GM20431 (cell line): ENCODE measurements around the gene PGA4.
"Not testable (repeated sequence)": the region's sequence is repeated elsewhere in the genome, so short reads cannot be mapped to it uniquely, and the experiment has no call there.

ENCODE experiments used
- in situ Hi-C: fragments of 300-500 bp; cut with MseI, MboI; formaldehyde crosslinking; loops from one replicate; pipeline ENCODE4 v1.15.0; 2020; ENCODE audit warnings: low sequenced_read_pairs; ENCODE audit not compliant: unreplicated experiment

PGA4 gene

DNA sequence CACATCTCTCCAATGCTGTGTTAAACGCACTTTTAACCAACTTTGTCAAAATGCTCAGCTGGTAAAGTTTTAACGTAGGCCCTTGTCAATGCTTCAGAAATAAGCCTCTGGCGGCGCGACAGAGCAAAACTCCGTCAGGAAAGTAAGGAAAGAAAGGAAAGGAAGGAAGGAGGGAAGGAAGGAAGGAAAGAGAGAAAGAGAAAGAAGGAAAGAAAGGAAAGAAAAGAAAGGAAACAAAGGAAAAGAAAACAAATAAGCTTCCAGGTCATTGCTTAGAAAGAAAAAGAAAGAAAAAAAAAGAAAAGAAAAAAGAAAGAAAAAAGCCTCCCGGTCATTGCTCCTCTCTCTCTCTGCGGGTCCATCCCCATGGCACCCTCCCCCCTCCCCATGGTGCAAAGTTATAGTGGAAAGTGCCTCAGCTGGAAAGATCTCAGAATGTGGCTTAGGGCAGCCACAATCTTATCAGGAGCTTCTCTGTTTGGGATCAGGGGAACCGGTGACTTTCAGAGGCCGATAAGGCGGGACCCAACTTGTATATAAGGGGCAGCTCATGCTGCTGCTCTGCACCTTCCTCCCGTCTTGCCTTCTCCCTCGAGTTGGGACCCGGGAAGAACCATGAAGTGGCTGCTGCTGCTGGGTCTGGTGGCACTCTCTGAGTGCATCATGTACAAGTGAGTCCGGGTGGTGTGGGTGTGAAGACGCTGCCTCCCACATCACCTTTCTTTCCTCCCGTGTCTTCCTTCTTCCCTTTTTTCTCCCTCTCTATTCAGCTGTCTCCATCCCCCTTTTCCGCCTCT, 19.0 kb upstream of the PGA4 start, which contains the start of gene PGA3:
PGA3 (plus strand) TSS at position 566 of the 797 bp plus-strand sequence; CDS start at position 616, 50 bp downstream.
- in situ Hi-C loops = not testable (repeated sequence)

DNA sequence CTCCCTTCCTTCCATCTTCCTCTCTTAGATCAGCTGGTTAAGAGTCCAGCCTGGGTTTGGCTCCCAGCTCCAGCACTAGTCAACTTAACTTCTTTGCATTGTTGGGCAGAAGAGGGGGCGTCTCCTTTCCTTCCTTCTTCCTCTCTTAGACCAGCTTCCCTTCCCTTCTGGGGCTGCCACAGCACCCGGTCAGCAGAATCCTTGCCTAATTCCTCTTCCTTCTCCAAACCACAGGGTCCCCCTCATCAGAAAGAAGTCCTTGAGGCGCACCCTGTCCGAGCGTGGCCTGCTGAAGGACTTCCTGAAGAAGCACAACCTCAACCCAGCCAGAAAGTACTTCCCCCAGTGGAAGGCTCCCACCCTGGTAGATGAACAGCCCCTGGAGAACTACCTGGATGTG, 18.3 kb upstream of the PGA4 start:
- in situ Hi-C loops = not testable (repeated sequence)

DNA sequence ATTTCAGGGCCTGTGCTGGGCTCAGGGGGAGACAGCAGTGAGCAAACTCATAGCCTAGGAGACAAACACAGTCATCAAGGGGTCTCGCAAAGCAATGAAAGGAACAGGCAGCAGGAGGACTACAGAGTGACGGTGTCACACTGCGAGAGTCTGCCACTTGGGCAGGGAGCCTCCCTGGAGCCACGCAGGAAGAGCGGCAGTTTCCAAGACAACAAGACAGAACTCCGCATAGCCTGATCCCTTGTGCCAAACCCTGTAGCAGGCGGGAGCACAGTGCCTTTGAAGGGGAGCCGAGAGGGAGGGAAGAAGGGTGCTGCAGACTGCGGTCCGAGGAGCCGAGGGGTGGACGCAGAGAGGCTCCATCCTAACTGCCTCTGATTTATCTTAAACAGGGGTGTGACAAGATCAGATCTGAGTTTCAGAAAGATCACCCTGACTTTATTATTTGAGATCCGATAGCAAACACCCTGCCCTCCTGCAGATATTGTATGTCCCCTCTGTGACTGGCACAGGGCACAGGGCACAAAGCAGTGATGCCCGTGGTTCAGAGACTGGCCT, 17.6 kb upstream of the PGA4 start:
- in situ Hi-C loops = not testable (repeated sequence)

DNA sequence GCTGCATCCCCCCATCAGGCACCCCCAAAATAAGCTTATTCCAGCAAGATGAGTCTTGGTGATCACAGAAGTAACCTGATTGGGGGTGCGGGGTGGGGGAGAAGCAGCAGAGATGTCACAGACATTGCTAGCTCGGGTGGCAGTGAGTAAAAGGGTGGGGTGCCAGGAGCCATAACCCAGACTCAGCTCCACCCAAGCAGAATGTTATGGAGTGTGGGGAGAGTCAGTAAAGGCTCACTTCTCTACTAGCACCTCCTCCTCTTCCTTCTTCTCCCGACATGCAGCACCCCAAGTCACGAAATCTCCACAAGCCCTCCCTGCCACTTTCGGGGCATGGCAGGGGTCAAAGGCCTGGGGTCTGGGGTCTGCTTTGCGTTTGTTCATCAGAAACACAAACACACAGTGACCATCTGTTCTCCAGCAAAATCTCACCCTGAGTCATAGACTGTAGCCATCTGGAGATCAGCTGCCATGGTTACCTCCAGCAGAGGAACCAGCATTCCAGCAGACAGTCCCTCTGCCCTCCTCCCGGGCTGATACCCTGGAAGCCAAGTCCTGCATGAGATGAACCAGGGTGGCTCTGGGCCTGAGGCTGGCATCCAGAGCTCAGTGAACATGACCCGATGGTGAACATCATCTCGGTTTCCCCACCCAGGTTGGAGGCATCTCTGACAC, 14.4 kb upstream of the PGA4 start:
- in situ Hi-C loops = not testable (repeated sequence)

DNA sequence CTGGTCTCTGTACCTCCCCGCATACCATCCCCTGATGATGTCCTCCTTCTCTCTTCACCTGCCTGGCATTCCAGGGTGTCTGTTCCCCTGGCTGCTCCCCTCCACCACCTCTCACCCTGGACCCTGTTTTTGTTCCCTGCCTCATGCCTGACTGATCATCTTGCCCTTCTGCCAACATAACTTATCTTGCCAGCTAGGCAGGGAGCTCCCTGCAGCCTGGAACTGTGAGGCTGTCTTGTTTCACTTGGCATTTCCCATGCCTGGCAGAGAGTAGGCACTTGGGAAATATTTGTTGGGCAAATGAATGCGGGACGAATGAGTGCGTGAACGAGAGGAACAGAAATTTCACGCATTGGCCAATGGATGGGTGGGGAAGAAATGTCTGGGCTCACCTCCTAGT, 11.5 kb upstream of the PGA4 start:
- in situ Hi-C loops = not testable (repeated sequence)

DNA sequence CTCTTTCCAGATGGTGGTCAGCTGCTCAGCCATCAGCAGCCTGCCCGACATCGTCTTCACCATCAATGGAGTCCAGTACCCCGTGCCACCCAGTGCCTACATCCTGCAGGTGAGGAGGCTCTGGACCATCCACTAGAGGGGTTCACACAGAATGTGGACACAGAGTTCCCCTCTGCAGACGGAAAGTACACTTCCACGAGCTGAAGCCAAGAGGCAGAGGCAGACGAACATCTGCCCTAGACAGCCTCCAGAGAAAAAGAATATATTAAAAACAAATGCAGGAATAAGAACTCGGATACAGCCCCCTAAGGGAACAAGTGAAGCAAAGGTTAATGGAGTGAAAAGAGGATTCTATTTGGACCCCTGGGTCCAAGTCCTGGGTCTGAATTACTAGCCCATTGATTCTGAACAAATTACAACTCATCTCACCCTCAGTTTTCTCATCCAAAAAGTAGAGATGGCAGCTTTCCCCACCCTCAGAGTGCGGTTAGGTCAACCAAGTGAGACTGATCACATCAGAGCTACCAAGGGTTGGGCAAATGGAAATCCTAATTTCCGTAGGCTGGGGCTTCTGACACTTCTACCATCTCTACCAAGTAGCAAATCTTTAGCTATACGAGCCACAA, 10.7 kb upstream of the PGA4 start:
- in situ Hi-C loops = not testable (repeated sequence)

DNA sequence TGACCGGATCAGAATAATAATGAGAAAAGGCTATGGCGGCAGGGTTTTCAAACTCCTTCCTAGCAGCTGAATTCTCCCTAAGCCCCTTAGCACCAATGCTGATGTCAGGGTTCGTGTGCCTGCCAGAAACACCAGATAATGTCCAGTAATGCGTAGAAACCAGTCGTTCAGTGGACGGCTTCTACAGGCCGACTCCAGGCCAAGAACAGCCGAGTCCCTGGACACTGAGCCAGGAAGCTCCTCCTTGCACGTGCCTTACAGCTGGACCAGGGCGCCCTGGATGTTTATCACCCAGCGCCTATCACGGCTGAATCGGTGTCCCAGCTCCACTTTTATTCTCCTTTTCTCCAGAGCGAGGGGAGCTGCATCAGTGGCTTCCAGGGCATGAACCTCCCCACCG, 9.9 kb upstream of the PGA4 start:
- in situ Hi-C loops = not testable (repeated sequence)

DNA sequence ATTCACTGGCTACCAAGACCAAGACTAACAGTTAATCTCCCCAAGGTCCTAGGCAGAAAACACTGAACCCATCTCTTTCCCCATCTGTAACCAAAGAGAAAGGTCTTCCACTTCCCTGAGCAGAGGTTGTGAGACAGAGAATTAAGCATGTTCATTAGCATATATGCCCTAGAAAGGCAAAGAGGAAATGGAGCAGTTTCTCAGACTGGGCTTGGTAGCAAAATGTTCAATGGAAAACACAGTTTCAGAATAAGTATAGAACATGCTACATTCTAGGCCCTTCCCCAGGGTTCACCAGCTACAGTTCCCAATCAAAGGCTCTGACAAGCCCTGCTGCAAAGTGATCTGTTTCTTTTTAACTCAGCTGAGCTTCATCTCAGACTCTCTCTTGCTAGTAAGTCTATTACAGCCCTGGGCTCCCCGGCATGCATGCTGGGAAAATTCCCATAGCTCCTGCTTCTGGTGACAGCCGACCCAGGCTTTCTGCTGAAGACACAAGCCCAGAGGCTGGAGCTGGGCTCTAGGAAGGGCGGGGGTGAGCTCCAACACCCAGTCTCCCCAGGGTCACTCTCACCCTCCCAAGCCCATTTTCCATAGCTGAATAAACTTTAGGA, 8.3 kb upstream of the PGA4 start:
- in situ Hi-C loops = not testable (repeated sequence)

DNA sequence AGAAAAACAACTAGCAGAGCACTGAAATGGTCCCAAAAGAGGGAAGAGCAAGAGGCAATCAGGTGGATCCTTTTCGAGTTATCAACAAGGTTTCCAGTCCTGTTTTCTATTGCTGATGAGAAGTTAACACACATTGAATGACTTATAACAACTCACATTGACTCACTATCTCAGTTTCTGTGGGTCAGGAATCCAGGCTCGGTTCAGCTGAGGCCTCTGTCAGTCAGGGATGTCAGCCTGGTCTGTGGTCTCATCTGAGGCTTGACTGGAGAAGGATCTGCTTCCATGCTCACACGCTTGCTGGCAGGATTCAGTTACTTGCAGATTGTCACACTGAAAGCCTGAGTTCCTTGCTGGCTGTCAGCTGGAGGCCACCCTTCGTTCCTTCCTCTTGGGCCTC, 3.8 kb upstream of the PGA4 start:
- in situ Hi-C loops = not testable (repeated sequence)

DNA sequence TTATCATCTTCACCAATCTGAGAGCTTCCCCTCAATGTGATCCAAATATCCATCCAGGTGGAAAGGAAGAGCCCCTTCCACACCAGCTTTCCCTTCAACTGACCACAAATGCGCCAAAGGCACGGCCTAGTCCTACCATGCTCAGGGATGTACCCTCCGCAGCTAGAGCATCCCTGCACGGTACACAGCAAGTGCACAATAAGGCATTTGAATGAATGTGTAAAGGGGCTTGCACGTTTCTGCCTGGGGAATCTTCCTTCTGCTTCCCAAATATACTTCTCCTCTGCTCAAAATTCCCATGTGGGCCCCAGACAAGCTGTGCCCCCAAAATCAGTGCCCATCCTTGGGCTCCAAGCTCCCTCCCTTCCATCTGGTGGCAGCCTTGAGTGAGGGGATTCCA, 3.1 kb upstream of the PGA4 start:
- in situ Hi-C loops = not testable (repeated sequence)

DNA sequence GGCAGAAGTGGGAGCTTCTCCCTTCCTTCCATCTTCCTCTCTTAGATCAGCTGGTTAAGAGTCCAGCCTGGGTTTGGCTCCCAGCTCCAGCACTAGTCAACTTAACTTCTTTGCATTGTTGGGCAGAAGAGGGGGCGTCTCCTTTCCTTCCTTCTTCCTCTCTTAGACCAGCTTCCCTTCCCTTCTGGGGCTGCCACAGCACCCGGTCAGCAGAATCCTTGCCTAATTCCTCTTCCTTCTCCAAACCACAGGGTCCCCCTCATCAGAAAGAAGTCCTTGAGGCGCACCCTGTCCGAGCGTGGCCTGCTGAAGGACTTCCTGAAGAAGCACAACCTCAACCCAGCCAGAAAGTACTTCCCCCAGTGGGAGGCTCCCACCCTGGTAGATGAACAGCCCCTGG, 545 bp downstream of the PGA4 start:
- in situ Hi-C loops = not testable (repeated sequence)

DNA sequence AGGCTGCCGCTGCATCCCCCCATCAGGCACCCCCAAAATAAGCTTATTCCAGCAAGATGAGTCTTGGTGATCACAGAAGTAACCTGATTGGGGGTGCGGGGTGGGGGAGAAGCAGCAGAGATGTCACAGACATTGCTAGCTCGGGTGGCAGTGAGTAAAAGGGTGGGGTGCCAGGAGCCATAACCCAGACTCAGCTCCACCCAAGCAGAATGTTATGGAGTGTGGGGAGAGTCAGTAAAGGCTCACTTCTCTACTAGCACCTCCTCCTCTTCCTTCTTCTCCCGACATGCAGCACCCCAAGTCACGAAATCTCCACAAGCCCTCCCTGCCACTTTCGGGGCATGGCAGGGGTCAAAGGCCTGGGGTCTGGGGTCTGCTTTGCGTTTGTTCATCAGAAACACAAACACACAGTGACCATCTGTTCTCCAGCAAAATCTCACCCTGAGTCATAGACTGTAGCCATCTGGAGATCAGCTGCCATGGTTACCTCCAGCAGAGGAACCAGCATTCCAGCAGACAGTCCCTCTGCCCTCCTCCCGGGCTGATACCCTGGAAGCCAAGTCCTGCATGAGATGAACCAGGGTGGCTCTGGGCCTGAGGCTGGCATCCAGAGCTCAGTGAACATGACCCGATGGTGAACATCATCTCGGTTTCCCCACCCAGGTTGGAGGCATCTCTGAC, 4.5 kb downstream of the PGA4 start:
- in situ Hi-C loops = not testable (repeated sequence)

DNA sequence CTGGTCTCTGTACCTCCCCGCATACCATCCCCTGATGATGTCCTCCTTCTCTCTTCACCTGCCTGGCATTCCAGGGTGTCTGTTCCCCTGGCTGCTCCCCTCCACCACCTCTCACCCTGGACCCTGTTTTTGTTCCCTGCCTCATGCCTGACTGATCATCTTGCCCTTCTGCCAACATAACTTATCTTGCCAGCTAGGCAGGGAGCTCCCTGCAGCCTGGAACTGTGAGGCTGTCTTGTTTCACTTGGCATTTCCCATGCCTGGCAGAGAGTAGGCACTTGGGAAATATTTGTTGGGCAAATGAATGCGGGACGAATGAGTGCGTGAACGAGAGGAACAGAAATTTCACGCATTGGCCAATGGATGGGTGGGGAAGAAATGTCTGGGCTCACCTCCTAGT, 7.3 kb downstream of the PGA4 start:
- in situ Hi-C loops = not testable (repeated sequence)

DNA sequence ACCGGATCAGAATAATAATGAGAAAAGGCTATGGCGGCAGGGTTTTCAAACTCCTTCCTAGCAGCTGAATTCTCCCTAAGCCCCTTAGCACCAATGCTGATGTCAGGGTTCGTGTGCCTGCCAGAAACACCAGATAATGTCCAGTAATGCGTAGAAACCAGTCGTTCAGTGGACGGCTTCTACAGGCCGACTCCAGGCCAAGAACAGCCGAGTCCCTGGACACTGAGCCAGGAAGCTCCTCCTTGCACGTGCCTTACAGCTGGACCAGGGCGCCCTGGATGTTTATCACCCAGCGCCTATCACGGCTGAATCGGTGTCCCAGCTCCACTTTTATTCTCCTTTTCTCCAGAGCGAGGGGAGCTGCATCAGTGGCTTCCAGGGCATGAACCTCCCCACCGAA, 8.9 kb downstream of the PGA4 start:
- in situ Hi-C loops = not testable (repeated sequence)

DNA sequence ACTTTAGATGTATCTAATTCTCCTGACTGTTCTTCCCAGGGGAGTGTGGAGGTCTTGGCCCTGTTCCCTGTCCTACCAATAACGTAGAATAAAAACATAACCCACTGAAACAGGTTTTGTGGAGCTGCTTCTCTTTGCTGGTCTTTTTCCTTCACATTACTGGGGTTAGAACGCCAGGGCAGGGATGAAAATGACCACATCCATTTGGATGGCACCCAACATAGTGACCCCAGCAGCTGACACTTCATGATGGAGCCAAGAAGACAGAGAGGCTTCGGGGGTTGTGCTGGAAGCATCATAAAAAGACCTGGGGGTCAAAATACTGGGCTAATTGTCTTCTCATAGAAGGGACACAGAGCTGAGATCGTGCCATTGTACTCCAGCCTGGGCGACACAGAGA, 9.4 kb downstream of the PGA4 start:
- in situ Hi-C loops = not testable (repeated sequence)

DNA sequence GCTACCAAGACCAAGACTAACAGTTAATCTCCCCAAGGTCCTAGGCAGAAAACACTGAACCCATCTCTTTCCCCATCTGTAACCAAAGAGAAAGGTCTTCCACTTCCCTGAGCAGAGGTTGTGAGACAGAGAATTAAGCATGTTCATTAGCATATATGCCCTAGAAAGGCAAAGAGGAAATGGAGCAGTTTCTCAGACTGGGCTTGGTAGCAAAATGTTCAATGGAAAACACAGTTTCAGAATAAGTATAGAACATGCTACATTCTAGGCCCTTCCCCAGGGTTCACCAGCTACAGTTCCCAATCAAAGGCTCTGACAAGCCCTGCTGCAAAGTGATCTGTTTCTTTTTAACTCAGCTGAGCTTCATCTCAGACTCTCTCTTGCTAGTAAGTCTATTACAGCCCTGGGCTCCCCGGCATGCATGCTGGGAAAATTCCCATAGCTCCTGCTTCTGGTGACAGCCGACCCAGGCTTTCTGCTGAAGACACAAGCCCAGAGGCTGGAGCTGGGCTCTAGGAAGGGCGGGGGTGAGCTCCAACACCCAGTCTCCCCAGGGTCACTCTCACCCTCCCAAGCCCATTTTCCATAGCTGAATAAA, 10.5 kb downstream of the PGA4 start:
- in situ Hi-C loops = not testable (repeated sequence)

DNA sequence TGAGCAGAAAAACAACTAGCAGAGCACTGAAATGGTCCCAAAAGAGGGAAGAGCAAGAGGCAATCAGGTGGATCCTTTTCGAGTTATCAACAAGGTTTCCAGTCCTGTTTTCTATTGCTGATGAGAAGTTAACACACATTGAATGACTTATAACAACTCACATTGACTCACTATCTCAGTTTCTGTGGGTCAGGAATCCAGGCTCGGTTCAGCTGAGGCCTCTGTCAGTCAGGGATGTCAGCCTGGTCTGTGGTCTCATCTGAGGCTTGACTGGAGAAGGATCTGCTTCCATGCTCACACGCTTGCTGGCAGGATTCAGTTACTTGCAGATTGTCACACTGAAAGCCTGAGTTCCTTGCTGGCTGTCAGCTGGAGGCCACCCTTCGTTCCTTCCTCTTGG, 15.0 kb downstream of the PGA4 start:
- in situ Hi-C loops = not testable (repeated sequence)

DNA sequence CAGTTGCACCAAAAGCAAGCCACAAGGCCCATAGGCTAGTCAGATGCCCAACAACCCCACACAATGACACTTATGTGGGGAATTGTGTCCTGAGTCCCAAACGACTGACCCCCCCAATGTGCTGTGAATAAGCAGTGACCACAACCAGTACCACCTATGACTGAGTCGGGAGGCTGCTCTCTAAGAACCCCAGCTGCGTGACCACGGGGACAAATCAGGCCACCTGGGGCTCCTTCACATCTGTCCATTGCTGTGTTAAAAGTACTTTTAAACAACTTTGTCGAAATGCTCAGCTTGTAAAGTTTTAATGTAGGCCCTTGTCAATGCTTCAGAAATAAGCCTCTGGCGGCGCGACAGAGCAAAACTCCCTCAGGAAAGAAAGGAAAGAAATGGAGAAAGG, 18.1 kb downstream of the PGA4 start:
- in situ Hi-C loops = not testable (repeated sequence)

DNA sequence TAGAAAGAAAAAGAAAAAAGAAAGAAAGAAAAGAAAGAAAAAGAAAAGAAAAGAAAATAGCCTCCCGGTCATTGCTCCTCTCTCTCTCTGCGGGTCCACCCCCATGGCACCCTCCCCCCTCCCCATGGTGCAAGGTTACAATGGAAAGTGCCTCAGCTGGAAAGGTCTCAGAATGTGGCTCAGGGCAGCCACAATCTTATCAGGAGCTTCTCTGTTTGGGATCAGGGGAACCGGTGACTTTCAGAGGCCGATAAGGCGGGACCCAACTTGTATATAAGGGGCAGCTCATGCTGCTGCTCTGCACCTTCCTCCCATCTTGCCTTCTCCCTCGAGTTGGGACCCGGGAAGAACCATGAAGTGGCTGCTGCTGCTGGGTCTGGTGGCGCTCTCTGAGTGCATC, 18.7 kb downstream of the PGA4 start, which contains the start of gene PGA5:
PGA5 (plus strand) TSS at position 301 of the 400 bp plus-strand sequence; CDS start at position 353, 52 bp downstream.
- in situ Hi-C loops = not testable (repeated sequence)
